ENCODE measurements around the gene CBL.
"Not testable (repeated sequence)": the region's sequence is repeated elsewhere in the genome, so short reads cannot be mapped to it uniquely, and the experiment has no call there.

Gene CBL

GRCh38 chr11:119218141-119218878 is 12.2 kb downstream of the CBL start:
- DNase-seq, result no peak

- DNase-seq, result peak; percentile 74
Measured at GRCh38 chr11:119222308-119222707, 16.2 kb downstream of the CBL start.

DNA sequence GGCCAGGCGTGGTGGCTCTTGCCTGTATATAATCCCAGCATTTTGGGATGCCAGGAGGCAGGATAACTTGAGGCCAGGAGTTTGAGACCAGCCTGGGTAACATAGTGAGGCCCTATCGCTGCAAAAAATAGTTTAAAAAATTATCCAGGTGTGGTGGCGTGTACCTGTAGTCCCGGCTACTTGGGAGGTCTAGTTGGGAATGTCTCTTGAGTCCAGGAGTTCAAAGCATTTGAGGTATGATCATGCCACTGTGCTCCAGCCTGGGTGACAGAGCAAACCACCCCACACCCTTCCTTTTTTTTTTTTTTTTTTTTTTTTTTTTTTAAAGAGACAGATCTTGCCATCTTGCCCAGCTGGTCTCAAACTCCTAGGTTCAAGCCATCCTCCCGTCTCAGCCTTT is 16.8 kb downstream of the CBL start:
- no peak for DNase-seq

DNA sequence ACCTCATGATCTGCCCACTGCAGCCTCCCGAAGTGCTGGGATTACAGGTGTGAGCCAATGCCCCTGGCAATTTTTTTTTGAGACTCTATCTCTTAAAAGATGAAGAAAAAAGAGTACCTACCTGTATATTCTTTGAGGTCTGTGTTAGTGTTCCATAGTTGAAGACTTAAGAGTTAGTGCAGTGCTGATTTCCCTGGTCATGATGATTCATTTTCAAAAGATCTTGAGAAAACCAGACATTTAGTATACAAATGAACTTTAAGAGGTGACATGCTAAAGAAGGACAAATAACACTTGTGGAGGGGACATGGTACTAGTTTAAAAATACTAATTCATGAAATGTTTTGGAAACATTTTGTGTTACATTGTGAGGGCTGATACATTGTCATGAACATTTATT is 17.7 kb downstream of the CBL start:
- no peak for DNase-seq

DNA sequence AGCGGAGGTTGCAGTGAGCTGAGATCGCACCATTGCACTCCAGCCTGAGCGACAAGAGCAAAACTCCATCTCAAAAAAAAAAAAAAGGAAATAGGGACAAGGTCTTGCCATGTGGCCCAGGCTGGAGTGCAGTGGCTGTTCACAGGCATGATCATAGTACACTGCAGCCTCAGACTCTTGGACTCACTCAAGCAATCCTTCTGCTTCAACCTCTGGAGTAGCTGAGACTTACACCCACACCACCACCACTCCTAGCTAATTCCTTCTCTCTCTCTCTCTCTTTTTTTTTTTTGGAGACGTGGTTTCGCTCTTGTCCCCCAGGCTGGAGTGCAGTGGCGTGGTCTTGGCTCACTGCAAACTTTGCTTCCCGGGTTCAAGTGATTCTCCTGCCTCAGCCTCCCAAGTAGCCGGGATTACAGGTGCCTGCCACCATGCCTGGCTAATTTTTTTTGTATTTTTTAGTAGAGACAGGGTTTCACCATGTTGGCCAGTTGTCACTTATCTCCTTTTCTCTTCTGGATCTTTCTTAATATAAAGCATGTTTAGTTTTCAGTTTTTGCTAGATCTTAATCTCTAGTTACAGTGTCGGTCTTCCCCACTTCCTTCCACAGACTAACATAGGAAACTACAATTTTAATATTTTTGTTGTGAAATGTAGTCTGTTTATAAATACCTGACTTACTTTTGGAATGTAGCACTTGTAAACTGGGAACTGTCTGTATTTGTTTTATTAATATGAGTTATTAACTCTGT is 22.6 kb downstream of the CBL start:
- DNase-seq, result not testable (repeated sequence)

GRCh38 chr11:119229288-119229672 is 23.1 kb downstream of the CBL start:
- no peak for DNase-seq

DNA sequence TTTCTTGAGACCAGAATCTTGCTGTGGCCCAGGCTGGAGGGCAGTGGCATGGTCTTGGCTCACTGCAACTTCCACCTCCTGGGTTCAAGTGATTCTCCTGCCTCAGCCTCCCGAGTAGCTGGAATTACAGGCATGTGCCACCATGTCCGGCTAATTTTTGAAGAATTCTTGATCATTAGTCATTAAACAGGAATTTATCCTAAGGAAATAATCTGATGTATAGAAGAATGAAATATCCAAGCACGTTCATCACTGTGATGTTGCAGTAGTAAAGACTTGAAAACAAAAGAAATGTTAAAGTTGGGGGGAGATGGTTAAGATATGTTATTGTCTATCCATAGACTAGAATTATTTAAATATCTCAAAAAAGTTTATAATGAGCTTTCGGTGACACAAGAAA is 23.6 kb downstream of the CBL start:
- DNase-seq, result no peak

DNA sequence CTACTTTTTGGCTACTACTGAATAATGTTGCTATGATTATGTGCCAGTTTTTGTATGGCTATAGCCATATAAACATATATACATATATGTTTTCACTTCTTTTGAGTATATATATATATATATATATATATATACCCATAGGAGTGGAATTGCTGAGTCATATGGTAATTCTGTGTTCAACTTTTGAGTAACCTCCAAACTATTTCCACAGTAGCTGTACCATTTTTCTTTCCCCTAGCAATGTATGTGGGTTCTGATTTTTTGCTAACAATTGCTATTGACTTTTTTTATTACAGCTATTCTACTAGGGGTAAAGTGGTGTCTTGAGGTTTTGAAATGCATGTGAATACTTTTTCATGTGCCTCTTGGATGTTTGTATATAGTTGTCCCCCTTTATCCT is 30.4 kb downstream of the CBL start:
- DNase-seq, result no peak

DNA sequence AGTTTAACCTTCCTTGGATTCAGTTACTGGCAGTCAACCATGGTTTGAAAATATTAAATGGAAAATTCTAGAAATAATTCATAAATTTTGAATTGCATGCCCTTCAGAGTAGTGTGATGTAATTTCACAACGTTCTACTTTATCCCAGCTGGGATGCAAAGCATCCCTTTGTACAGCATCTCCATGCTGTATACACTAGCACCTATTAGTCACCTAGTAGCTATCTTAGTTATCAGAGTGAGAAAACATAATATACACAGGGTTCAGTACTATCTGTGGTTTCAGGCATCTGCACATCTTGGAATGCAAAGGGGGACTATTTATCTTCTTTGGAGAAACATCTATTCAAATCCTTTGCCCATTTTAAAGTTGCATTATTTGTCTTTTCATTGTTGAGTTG is 30.8 kb downstream of the CBL start:
- DNase-seq, result no peak

- DNase-seq, result no peak
Measured at GRCh38 chr11:119237515-119237914, 31.4 kb downstream of the CBL start.

DNA sequence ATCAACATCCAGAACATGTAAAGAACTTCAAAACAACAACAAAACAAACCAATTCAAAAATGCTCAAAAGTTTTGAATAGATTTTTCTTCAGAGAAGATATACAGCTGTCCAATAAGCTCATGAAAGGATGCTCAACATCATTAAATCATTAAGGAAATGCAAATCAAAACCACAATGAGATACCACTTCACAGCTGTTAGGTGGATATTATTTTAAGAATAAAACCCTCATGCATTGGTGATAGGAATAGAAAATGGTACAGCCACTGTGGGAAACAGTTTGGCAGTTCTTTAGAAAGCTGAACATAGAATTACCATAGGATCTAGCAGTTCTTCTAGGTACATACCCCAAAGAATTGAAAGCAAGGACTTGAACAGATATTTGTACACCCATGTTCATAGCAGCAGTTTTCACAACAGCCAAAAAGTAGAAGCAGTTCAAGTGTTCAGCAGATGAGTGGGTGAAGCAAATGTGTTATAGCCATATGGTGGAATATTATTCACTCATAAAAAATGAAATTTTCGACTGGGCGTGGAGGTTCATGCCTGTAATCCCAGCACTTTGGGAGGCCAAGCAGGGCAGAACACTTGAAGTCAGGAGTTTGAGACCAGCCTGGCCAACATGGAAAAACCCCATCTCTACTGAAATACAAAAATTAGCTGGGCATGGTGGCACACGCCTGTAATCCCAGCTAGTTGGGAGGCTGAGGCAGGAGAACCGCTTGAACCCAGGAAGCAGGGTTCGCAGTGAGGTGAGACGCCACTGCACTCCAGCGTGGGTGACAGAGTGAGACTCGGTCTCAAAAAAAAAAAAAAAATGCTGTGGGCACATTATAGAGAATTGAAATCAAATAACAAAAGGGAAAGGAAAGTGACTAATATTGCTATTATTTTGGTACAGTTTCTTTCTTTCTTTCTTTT is 42.9 kb downstream of the CBL start:
- no peak for DNase-seq

DNA sequence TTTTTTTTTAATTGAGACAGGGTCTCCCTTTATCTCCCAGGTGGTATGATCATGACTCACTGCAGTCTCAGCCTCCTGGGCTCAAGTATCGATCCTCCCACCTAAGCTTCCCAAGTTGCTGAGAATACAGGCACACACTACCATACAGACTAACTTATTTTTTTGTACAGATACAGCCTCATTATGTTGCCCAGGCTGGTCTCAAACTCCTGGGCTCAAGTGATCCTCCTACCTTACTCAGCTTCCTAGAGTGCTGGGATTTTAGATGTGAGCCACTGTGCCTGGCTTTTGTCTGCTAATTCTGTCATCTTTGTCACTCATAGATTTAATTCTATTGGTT is 43.5 kb downstream of the CBL start:
- DNase-seq, result no peak

DNA sequence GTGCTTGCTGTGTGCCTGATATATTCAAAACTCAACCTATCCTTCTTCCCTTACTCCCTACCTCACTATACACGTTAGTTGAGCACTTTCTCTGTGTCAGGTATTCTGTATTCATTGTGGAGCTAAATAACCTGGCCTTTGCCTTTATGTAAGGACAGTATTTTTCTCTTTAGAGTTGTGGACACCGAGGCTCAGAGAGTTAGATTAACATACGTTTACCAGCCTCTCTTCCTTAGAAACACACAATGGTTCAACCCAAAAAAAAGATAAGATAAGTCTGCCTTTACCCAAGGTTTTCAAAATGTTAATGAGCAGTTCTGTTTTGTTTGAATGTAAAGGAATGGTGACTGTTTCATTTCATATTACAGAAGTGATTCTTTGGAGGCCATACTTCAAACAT is 45.0 kb downstream of the CBL start:
- no peak for DNase-seq

- no peak for DNase-seq
Measured at GRCh38 chr11:119254239-119254638, 48.1 kb downstream of the CBL start.

DNA sequence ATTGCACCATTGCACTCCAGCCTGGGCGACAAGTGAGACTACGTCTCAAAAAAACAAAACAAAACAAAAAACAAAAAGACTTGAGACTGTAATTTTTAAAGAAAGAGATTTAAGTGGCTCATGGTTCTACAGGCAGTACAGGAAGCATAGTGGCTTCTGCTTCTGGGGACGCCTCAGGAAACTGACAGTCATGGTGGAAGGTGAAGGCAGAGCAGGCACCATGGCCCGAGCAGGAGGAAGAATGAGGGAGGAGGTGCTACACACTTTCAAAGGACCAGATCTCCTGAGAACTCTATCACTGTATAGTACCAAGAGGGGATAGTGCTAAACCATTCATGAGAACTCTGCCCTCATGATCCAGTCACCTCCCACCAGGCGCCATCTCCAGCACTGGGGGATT is 52.0 kb downstream of the CBL start:
- no peak for DNase-seq

DNA sequence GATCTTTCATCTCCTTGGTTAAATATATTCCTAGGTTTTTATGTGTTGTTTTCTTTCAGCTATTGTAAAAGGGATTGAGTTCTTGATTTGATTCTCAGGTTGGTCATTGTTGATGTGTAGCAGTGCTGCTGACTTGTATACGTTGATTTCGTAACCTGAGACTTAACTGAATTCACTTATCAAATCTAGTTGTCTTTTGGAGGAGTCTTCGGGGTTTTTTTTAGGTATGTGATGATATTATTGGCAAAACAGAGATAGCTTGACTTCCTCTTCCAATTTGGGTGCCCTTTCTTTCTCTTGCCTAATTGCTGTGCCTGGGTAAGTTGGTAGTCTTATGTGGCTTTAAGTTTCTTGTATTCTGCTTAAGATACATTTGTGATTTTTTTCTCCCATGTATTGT is 52.8 kb downstream of the CBL start:
- DNase-seq, result no peak

DNA sequence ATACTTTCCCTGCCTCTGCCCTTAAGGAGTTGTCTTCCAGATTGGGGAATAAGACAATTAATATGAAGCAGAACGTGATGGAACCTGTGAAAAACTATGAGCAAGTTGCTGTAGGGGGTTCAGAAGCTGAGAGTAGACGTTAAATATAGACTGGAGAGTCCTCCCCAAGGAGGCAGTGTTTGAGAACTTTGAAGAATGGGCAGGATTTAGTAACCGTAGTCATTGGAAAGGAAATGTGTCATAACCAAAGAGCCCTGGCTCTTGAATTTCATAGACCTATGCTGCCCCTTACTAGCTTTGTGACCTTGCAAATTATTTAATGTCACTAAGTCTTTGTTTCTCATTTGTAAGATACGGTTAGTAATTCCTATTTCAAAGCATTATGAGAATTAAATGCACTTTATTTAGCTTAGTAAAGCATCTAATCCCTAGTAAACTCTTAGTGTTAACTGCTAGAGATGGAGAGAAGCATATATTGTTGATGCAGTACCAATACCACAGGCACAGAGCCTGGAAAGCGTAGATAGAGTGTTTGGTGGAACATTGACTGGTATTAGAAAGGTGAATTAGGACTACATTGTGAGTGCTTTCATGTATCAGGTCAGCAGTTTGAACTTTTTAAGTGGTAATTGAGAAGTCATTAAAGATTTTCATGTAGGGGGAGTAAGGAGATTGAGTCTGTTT is 56.7 kb downstream of the CBL start:
- no peak for DNase-seq

- DNase-seq, result no peak
Measured at GRCh38 chr11:119263352-119263940, 57.3 kb downstream of the CBL start.

GRCh38 chr11:119266063-119266462 is 59.9 kb downstream of the CBL start:
- no peak for DNase-seq

GRCh38 chr11:119266517-119267255 is 60.5 kb downstream of the CBL start:
- DNase-seq, result no peak

DNA sequence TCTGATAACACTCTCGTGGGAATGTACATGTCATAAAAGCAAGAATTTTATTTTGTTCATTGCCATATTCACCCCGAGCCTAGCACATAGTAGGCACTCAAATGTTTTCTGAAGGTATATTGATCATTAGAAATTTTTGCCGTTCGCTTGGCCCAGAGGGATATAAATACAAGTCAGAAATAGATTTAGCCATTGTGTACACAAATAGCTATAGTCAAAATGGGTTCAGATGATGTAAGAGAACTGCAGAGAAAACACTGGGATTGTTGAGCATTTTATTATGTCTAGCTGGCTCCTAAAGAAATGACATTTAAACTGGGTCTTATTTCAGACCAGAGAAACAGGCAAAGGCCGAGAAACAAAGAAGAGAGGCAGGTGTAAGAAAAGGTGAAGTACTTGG is 61.5 kb downstream of the CBL start:
- no peak for DNase-seq

GRCh38 chr11:119273721-119274120 is 67.6 kb downstream of the CBL start:
- no peak for DNase-seq
